ENCODE measurements around the gene EIF2A. TPM values are rescaled to one million over a fixed set of nuclear protein-coding genes. Genes with fewer than 3 reads are reported as not detected.

The EIF2A gene
- total RNA-seq, 5 donors from 2014 or later (not counting 1 experiment from before 2014, with no cell fraction given) = 81.5 to 126 (median 100) TPM

- Histone ChIP-seq H3K27me3 (replicated peaks in 1 of 2; ENCODE audit: control insufficient read depth in 2 of 2, extremely low read depth in 1 of 2, insufficient read depth in 2 of 2, low read length in 1 of 2) (peaks cover 0 to 9% of the 10 kb centered on the region in 2 experiments), H3K9me3 (no peaks in the 10 kb centered on the region), H3K4me1 (ENCODE audit: control insufficient read depth in 1 of 2, extremely low read depth in 1 of 2, insufficient read depth in 2 of 2, low read length in 2 of 2) (no peaks in the 10 kb centered on the region), H3K27ac (ENCODE audit: low read length) (no peak overlapping the region), H3K36me3 (ENCODE audit: control insufficient read depth in 2 of 2, extremely low read depth in 1 of 2, insufficient read depth in 1 of 2, low read length in 1 of 2) (no peaks in the 10 kb centered on the region), H3K4me3 (ENCODE audit: control insufficient read depth in 1 of 2, extremely low read depth in 1 of 2, low read length in 1 of 2) (no peak overlapping the region)
- ATAC-seq (replicated peaks in 1 of 4) (no peak), DNase-seq (no peak)
- Mint-ChIP-seq H3K27ac (no peak overlapping the region), H3K36me3 (peaks cover 8% of the 10 kb centered on the region), H3K4me3 (no peak overlapping the region), H3K9me3 (peaks cover 0 to 10% (median 0%) of the 10 kb centered on the region in 3 donors), H3K4me1 (no peaks in the 10 kb centered on the region), H3K27me3 (peaks cover 3 to 22% of the 10 kb centered on the region in 2 donors)
- ChIA-PET CTCF (no interaction called here), POLR2A (no interaction called here)
- no CpG with 5 or more reads among the region's 2 CpGs for WGBS (ENCODE audit: insufficient coverage)
These were observed 36.8 kb upstream of the EIF2A start for GRCh38 chr3:150509780-150510179.

- Mint-ChIP-seq H3K36me3 (peaks cover 8% of the 10 kb centered on the region), H3K27me3 (peaks cover 8 to 19% of the 10 kb centered on the region in 2 donors), H3K4me1 (no peaks in the 10 kb centered on the region), H3K9me3 (peaks cover 0 to 10% (median 0%) of the 10 kb centered on the region in 3 donors), H3K27ac (no peak overlapping the region), H3K4me3 (no peak overlapping the region)
- ATAC-seq (replicated peaks in 1 of 4) = no peak
- Histone ChIP-seq H3K27me3 (replicated peaks in 1 of 2; ENCODE audit: control insufficient read depth in 2 of 2, extremely low read depth in 1 of 2, insufficient read depth in 2 of 2, low read length in 1 of 2) (peaks cover 0 to 7% of the 10 kb centered on the region in 2 experiments), H3K4me3 (ENCODE audit: control insufficient read depth in 1 of 2, extremely low read depth in 1 of 2, low read length in 1 of 2) (no peak overlapping the region), H3K36me3 (ENCODE audit: control insufficient read depth in 2 of 2, extremely low read depth in 1 of 2, insufficient read depth in 1 of 2, low read length in 1 of 2) (no peaks in the 10 kb centered on the region), H3K4me1 (ENCODE audit: control insufficient read depth in 1 of 2, extremely low read depth in 1 of 2, insufficient read depth in 2 of 2, low read length in 2 of 2) (no peaks in the 10 kb centered on the region), H3K27ac (ENCODE audit: low read length) (no peak overlapping the region), H3K9me3 (no peaks in the 10 kb centered on the region)
- ChIA-PET CTCF (no interaction called here), POLR2A (interaction anchor here in 1 of 2 donors (0.6 kb wide), 1 partner anchor 12 kb away, joined by 3 read pairs; no protein-coding TSS in a partner anchor)
- no peak for DNase-seq
- no CpG with 5 or more reads among the region's 4 CpGs for WGBS (ENCODE audit: insufficient coverage)
These were observed 35.3 kb upstream of the EIF2A start for GRCh38 chr3:150511122-150511821.

- Mint-ChIP-seq H3K27ac (no peak overlapping the region), H3K4me1 (no peaks in the 10 kb centered on the region), H3K4me3 (no peak overlapping the region), H3K27me3 (peaks cover 4 to 8% of the 10 kb centered on the region in 2 donors), H3K9me3 (peaks cover 0 to 13% (median 0%) of the 10 kb centered on the region in 3 donors), H3K36me3 (peaks cover 13% of the 10 kb centered on the region)
- Histone ChIP-seq H3K4me3 (ENCODE audit: control insufficient read depth in 1 of 2, extremely low read depth in 1 of 2, low read length in 1 of 2) (no peak overlapping the region), H3K27me3 (replicated peaks in 1 of 2; ENCODE audit: control insufficient read depth in 2 of 2, extremely low read depth in 1 of 2, insufficient read depth in 2 of 2, low read length in 1 of 2) (peaks cover 0 to 7% of the 10 kb centered on the region in 2 experiments), H3K36me3 (ENCODE audit: control insufficient read depth in 2 of 2, extremely low read depth in 1 of 2, insufficient read depth in 1 of 2, low read length in 1 of 2) (no peaks in the 10 kb centered on the region), H3K9me3 (no peaks in the 10 kb centered on the region), H3K27ac (ENCODE audit: low read length) (no peak overlapping the region), H3K4me1 (ENCODE audit: control insufficient read depth in 1 of 2, extremely low read depth in 1 of 2, insufficient read depth in 2 of 2, low read length in 2 of 2) (no peaks in the 10 kb centered on the region)
- DNase-seq (no peak), ATAC-seq (replicated peaks in 1 of 4) (no peak)
- CTCF ChIA-PET = interaction anchor here (0.6 kb wide), 2 partner anchors 41 to 263 kb away, joined by 3 to 4 read pairs; no protein-coding TSS in a partner anchor
- POLR2A ChIA-PET = no interaction called here
- no CpG with 5 or more reads among the region's 4 CpGs for WGBS (ENCODE audit: insufficient coverage)
These were observed 31.4 kb upstream of the EIF2A start for GRCh38 chr3:150515210-150515609.

GRCh38 chr3:150519026-150519425, 27.6 kb upstream of the EIF2A start:
- ATAC-seq (replicated peaks in 1 of 4) (no peak), DNase-seq (no peak)
- H3K36me3 Mint-ChIP-seq = peaks cover 9% of the 10 kb centered on the region
- no peaks in the 10 kb centered on the region for H3K9me3 ChIP-seq
- H3K4me3 ChIP-seq (ENCODE audit: control insufficient read depth in 1 of 2, extremely low read depth in 1 of 2, low read length in 1 of 2) = no peak overlapping the region
- no peak overlapping the region for H3K27ac ChIP-seq (ENCODE audit: low read length)
- no peaks in the 10 kb centered on the region for H3K4me1 ChIP-seq (ENCODE audit: control insufficient read depth in 1 of 2, extremely low read depth in 1 of 2, insufficient read depth in 2 of 2, low read length in 2 of 2)
- 80% methylated on average over 2 of the region's 3 CpGs for WGBS (ENCODE audit: insufficient coverage)
- H3K27ac Mint-ChIP-seq = no peak overlapping the region
- POLR2A ChIA-PET = no interaction called here
- peaks cover 2 to 8% of the 10 kb centered on the region in 2 donors for H3K27me3 Mint-ChIP-seq
- H3K27me3 ChIP-seq (replicated peaks in 1 of 2; ENCODE audit: control insufficient read depth in 2 of 2, extremely low read depth in 1 of 2, insufficient read depth in 2 of 2, low read length in 1 of 2) = peaks cover 0 to 2% of the 10 kb centered on the region in 2 experiments
- no peaks in the 10 kb centered on the region for H3K4me1 Mint-ChIP-seq
- peaks cover 0 to 13% (median 0%) of the 10 kb centered on the region in 3 donors for H3K9me3 Mint-ChIP-seq
- H3K4me3 Mint-ChIP-seq = no peak overlapping the region
- CTCF ChIA-PET = no interaction called here
- no peaks in the 10 kb centered on the region for H3K36me3 ChIP-seq (ENCODE audit: control insufficient read depth in 2 of 2, extremely low read depth in 1 of 2, insufficient read depth in 1 of 2, low read length in 1 of 2)

GRCh38 chr3:150520408-150520807, 26.2 kb upstream of the EIF2A start:
- peaks cover 0 to 13% (median 0%) of the 10 kb centered on the region in 3 donors for H3K9me3 Mint-ChIP-seq
- no peak for ATAC-seq (replicated peaks in 1 of 4)
- H3K4me1 Mint-ChIP-seq = no peaks in the 10 kb centered on the region
- Histone ChIP-seq H3K36me3 (ENCODE audit: control insufficient read depth in 2 of 2, extremely low read depth in 1 of 2, insufficient read depth in 1 of 2, low read length in 1 of 2) (no peaks in the 10 kb centered on the region), H3K9me3 (no peaks in the 10 kb centered on the region), H3K27ac (ENCODE audit: low read length) (no peak overlapping the region), H3K4me1 (ENCODE audit: control insufficient read depth in 1 of 2, extremely low read depth in 1 of 2, insufficient read depth in 2 of 2, low read length in 2 of 2) (no peaks in the 10 kb centered on the region), H3K4me3 (ENCODE audit: control insufficient read depth in 1 of 2, extremely low read depth in 1 of 2, low read length in 1 of 2) (no peak overlapping the region), H3K27me3 (replicated peaks in 1 of 2; ENCODE audit: control insufficient read depth in 2 of 2, extremely low read depth in 1 of 2, insufficient read depth in 2 of 2, low read length in 1 of 2) (no peaks in the 10 kb centered on the region)
- 89% methylated on average over 21 of the region's 24 CpGs for WGBS (ENCODE audit: insufficient coverage)
- CTCF ChIA-PET = interaction anchor here in 1 of 2 donors (0.7 kb wide), 1 partner anchor 21 kb away, joined by 3 read pairs; no protein-coding TSS in a partner anchor
- peaks cover 2 to 7% of the 10 kb centered on the region in 2 donors for H3K27me3 Mint-ChIP-seq
- H3K27ac Mint-ChIP-seq = no peak overlapping the region
- peaks cover 9% of the 10 kb centered on the region for H3K36me3 Mint-ChIP-seq
- H3K4me3 Mint-ChIP-seq = no peak overlapping the region
- POLR2A ChIA-PET = no interaction called here
- no peak for DNase-seq

GRCh38 chr3:150521463-150521862, 25.1 kb upstream of the EIF2A start:
- Histone ChIP-seq H3K4me1 (ENCODE audit: control insufficient read depth in 1 of 2, extremely low read depth in 1 of 2, insufficient read depth in 2 of 2, low read length in 2 of 2) (no peaks in the 10 kb centered on the region), H3K9me3 (no peaks in the 10 kb centered on the region), H3K36me3 (ENCODE audit: control insufficient read depth in 2 of 2, extremely low read depth in 1 of 2, insufficient read depth in 1 of 2, low read length in 1 of 2) (no peaks in the 10 kb centered on the region), H3K4me3 (ENCODE audit: control insufficient read depth in 1 of 2, extremely low read depth in 1 of 2, low read length in 1 of 2) (no peak overlapping the region), H3K27me3 (replicated peaks in 1 of 2; ENCODE audit: control insufficient read depth in 2 of 2, extremely low read depth in 1 of 2, insufficient read depth in 2 of 2, low read length in 1 of 2) (no peaks in the 10 kb centered on the region), H3K27ac (ENCODE audit: low read length) (no peak overlapping the region)
- ChIA-PET POLR2A (no interaction called here), CTCF (no interaction called here)
- WGBS (ENCODE audit: insufficient coverage) = 75% methylated on average over 2 of the region's 2 CpGs
- peaks cover 9% of the 10 kb centered on the region for H3K36me3 Mint-ChIP-seq
- H3K27me3 Mint-ChIP-seq = peaks cover 2 to 3% of the 10 kb centered on the region in 2 donors
- ATAC-seq (replicated peaks in 1 of 4) (no peak), DNase-seq (no peak)
- no peaks in the 10 kb centered on the region for H3K4me1 Mint-ChIP-seq
- no peak overlapping the region for H3K4me3 Mint-ChIP-seq
- H3K9me3 Mint-ChIP-seq = peaks cover 0 to 13% (median 0%) of the 10 kb centered on the region in 3 donors
- H3K27ac Mint-ChIP-seq = no peak overlapping the region

Measured in T-cell (primary cell).